ENCODE measurements around the gene EGLN2. TPM values are rescaled to one million over a fixed set of nuclear protein-coding genes. Genes with fewer than 3 reads are reported as not detected.
"Not testable (repeated sequence)": the region's sequence is repeated elsewhere in the genome, so short reads cannot be mapped to it uniquely, and the experiment has no call there.

Gene EGLN2
- total RNA-seq, 1 experiment from 2014 or later, result 70.7 TPM

GRCh38 chr19:40826312-40826698, 27.3 kb downstream of the EGLN2 start:
- DNase-seq (ENCODE audit: low read depth, low spot score); in situ Hi-C loops (cut with HindIII; ENCODE audit: low pct_unique_long_range_greater_than_20kb, low sequenced_read_pairs): not testable (repeated sequence)

GRCh38 chr19:40826699-40827385, 27.9 kb downstream of the EGLN2 start:
- DNase-seq (ENCODE audit: low read depth, low spot score); in situ Hi-C loops (cut with HindIII; ENCODE audit: low pct_unique_long_range_greater_than_20kb, low sequenced_read_pairs): not testable (repeated sequence)

GRCh38 chr19:40827386-40828247, 28.6 kb downstream of the EGLN2 start:
- in situ Hi-C loops (cut with HindIII; ENCODE audit: low pct_unique_long_range_greater_than_20kb, low sequenced_read_pairs), result no loop called here
- DNase-seq (ENCODE audit: low read depth, low spot score), result no peak

GRCh38 chr19:40829205-40829604, 30.2 kb downstream of the EGLN2 start:
- in situ Hi-C loops (cut with HindIII; ENCODE audit: low pct_unique_long_range_greater_than_20kb, low sequenced_read_pairs), result no loop called here
- DNase-seq (ENCODE audit: low read depth, low spot score), result no peak

- DNase-seq (ENCODE audit: low read depth, low spot score); in situ Hi-C loops (cut with HindIII; ENCODE audit: low pct_unique_long_range_greater_than_20kb, low sequenced_read_pairs): not testable (repeated sequence)
Measured at GRCh38 chr19:40830741-40831140, 31.8 kb downstream of the EGLN2 start.

GRCh38 chr19:40831502-40832430, 32.8 kb downstream of the EGLN2 start:
- in situ Hi-C loops (cut with HindIII; ENCODE audit: low pct_unique_long_range_greater_than_20kb, low sequenced_read_pairs), result no loop called here
- DNase-seq (ENCODE audit: low read depth, low spot score), result peak; percentile 79

GRCh38 chr19:40832431-40832790, 33.4 kb downstream of the EGLN2 start:
- in situ Hi-C loops (cut with HindIII; ENCODE audit: low pct_unique_long_range_greater_than_20kb, low sequenced_read_pairs); DNase-seq (ENCODE audit: low read depth, low spot score): not testable (repeated sequence)

GRCh38 chr19:40833728-40834533, 34.9 kb downstream of the EGLN2 start:
- peak; percentile 77 for DNase-seq (ENCODE audit: low read depth, low spot score)
- in situ Hi-C loops (cut with HindIII; ENCODE audit: low pct_unique_long_range_greater_than_20kb, low sequenced_read_pairs), result not testable (repeated sequence)

GRCh38 chr19:40836754-40837429, 37.9 kb downstream of the EGLN2 start:
- in situ Hi-C loops (cut with HindIII; ENCODE audit: low pct_unique_long_range_greater_than_20kb, low sequenced_read_pairs), result no loop called here
- DNase-seq (ENCODE audit: low read depth, low spot score), result no peak

- in situ Hi-C loops (cut with HindIII; ENCODE audit: low pct_unique_long_range_greater_than_20kb, low sequenced_read_pairs); DNase-seq (ENCODE audit: low read depth, low spot score): not testable (repeated sequence)
Measured at GRCh38 chr19:40838477-40838876, 39.5 kb downstream of the EGLN2 start.

- in situ Hi-C loops (cut with HindIII; ENCODE audit: low pct_unique_long_range_greater_than_20kb, low sequenced_read_pairs); DNase-seq (ENCODE audit: low read depth, low spot score): not testable (repeated sequence)
Measured at GRCh38 chr19:40842012-40842411, 43.0 kb downstream of the EGLN2 start.

- DNase-seq (ENCODE audit: low read depth, low spot score); in situ Hi-C loops (cut with HindIII; ENCODE audit: low pct_unique_long_range_greater_than_20kb, low sequenced_read_pairs): not testable (repeated sequence)
Measured at GRCh38 chr19:40842997-40843652, 44.1 kb downstream of the EGLN2 start.

GRCh38 chr19:40843653-40844052, 44.7 kb downstream of the EGLN2 start:
- in situ Hi-C loops (cut with HindIII; ENCODE audit: low pct_unique_long_range_greater_than_20kb, low sequenced_read_pairs); DNase-seq (ENCODE audit: low read depth, low spot score): not testable (repeated sequence)

GRCh38 chr19:40846722-40847121, 47.7 kb downstream of the EGLN2 start:
- in situ Hi-C loops (cut with HindIII; ENCODE audit: low pct_unique_long_range_greater_than_20kb, low sequenced_read_pairs), result not testable (repeated sequence)

GRCh38 chr19:40850277-40850676, 51.3 kb downstream of the EGLN2 start, which contains the start of gene CYP2A6:
Gene CYP2A6 (minus strand): TSS chr19:40850447. CDS start chr19:40850426, 21 bp downstream.
- in situ Hi-C loops (cut with HindIII; ENCODE audit: low pct_unique_long_range_greater_than_20kb, low sequenced_read_pairs); DNase-seq (ENCODE audit: low read depth, low spot score): not testable (repeated sequence)

More at GRCh38 chr19:40846722-40847121, 47.7 kb downstream of the EGLN2 start:
- not testable (repeated sequence) for DNase-seq (ENCODE audit: low read depth, low spot score)
